HUDEP-2 (cell line): ENCODE measurements around the gene ANKRD16.

Source experiments
- DNase-seq, 76 experiments: peaks; one replicate each; lab custom pipeline; 2025; ENCODE audit not compliant: unreplicated experiment in 76 of 76; lab: John Stamatoyannopoulos, UW

ANKRD16 gene

DNA sequence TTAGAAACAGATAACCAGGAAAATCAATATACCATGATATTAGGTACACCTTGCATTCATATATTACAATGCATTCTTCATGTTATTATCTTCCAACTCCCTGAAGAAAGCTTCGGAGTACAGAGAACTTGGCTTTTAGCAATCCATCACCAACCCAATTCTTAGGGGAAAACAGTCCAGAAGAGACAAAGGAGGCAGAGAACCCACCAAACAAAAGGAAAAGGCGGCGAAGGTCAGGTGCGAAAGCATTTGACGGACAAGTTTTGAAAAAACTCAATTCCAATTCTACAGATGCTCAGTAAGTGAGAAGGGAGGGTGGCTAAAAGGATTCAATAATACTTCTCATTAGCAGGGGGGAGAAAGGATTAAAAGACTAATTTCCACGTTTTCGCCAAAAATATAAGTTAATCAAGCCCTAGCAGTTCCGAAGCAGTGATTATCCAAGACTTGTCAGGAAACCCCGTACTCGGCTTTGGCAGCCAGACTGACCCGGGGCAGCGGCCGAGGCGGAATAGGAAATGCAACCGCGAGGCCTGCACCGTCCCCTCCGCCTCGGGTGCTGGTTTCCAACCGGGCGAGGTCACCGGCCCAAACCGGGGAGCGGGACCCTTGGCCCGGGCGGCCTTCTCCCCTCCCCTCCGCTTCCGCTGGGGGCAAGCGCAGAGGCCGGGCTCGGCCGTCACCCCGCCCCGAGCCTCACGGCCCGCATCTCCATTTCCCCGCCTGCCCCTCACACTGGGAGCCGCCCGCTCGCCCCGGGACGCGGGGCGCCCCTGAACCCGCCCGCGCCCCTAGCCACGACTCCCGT is 77.2 kb downstream of the ANKRD16 start:
- peak in 26 of 76 experiments; percentile 2 to 59 (median 18) for DNase-seq
